ENCODE results near the gene DAZAP1. TPM values are rescaled to one million over a fixed set of nuclear protein-coding genes. Genes with fewer than 3 reads are reported as not detected.

The DAZAP1 gene
- polyA plus RNA-seq, 1 of the 3 experiments (the other 2 are of a cell fraction), result 54.3 TPM

DNA sequence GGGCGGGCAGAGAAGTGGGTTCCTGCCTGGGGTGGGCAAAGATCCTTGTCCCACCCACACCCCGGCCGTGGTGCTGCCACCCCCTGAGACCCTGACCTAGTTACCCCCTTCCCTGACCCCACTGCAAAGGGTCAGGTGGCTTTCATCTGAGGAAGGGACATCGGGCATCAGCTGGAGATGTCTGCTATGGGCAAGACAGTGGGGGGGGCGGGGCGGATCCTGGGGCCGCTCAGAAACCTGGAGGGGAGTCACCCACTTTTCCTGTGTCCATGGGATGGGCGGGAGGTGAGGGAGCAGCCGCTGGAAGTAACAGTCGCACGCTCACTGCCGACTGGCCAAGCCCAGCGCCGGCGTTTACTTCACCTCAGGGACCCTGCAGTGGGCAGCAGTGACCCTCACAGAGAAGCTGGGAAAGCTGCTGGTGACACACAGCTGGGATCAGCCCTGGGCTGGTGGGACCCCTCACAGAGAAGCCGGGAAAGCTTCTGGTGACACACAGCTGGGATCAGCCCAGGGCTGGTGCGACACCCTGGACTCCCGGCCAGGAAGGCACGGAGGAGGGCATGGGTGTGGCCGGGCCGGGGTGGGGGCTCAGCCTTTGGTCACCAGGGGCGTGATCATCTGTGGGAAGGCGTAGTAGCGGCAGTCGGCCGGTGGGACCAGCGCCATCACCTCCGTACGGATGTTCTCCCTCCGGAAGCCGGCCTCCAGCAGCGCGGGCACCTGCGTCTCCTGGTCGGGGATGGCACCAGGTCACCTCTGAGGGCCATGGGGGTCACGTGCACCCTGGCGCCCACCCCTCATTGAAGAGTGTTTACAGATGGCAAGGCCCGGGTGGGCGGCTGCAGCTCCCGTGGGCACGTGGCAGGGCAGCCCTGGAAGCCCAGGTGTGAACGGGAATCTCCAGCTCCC, 10.4 kb upstream of the DAZAP1 start (continued):
- TF ChIP-seq, protein P1, sequence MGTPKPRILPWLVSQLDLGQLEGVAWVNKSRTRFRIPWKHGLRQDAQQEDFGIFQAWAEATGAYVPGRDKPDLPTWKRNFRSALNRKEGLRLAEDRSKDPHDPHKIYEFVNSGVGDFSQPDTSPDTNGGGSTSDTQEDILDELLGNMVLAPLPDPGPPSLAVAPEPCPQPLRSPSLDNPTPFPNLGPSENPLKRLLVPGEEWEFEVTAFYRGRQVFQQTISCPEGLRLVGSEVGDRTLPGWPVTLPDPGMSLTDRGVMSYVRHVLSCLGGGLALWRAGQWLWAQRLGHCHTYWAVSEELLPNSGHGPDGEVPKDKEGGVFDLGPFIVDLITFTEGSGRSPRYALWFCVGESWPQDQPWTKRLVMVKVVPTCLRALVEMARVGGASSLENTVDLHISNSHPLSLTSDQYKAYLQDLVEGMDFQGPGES (IDR thresholded peaks at IDR 0.05; ENCODE audit: low read depth, low read length), result no peak

DNA sequence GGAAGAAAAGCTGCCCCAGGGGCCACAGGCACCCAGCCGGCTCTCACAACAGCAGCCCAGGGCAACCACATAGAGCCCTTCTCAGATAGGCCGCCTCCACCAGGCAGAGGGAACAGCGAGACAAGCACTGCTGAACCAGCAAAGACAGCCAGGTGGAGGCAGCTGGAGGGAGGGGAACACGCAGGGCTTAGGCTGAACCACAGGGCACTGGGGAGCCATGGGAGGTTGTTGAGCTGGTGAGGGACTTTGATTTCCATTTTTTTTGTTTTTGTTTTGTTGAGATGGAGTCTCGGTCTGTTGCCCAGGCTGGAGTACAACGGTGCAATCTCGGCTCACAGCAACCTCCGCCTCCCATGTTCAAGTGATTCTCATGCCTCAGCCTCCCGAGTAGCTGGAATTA, 9.5 kb upstream of the DAZAP1 start:
- Histone ChIP-seq H3K9me3 (no peaks in the 10 kb centered on the region), H3K79me2 (ENCODE audit: insufficient read depth) (peaks cover 12% of the 10 kb centered on the region; the same call in 1 of the 2 replicates), H3K9me2 (no peaks in the 10 kb centered on the region), H3K27me3 (ENCODE audit: insufficient read depth) (no peaks in the 10 kb centered on the region), H3K4me2 (no peak overlapping the region), H2AFZ (ENCODE audit: low read depth) (no peak overlapping the region), H3K9ac (no peak overlapping the region), H3F3A (replicated peaks; ENCODE audit: insufficient read depth) (peaks cover 8% of the 10 kb centered on the region), H4K20me1 (ENCODE audit: insufficient read depth) (no peaks in the 10 kb centered on the region), H3K36me3 (replicated peaks in 1 of 2; ENCODE audit: control insufficient read depth in 1 of 2, insufficient read depth in 2 of 2, low read length in 1 of 2) (peaks cover 0 to 5% of the 10 kb centered on the region in 2 experiments), H3K4me1 (ENCODE audit: control insufficient read depth in 1 of 2, insufficient read depth in 2 of 2, low read depth in 1 of 2, low read length in 1 of 2) (peaks cover 0 to 6% of the 10 kb centered on the region in 2 experiments; a peak in 1 of 4 replicates), H3K4me3 (ENCODE audit: low read depth in 2 of 2, low read length in 1 of 2) (no peak overlapping the region), H3K27ac (ENCODE audit: low read depth in 2 of 2, low read length in 1 of 2) (no peak overlapping the region)
- TF ChIP-seq, protein P2, sequence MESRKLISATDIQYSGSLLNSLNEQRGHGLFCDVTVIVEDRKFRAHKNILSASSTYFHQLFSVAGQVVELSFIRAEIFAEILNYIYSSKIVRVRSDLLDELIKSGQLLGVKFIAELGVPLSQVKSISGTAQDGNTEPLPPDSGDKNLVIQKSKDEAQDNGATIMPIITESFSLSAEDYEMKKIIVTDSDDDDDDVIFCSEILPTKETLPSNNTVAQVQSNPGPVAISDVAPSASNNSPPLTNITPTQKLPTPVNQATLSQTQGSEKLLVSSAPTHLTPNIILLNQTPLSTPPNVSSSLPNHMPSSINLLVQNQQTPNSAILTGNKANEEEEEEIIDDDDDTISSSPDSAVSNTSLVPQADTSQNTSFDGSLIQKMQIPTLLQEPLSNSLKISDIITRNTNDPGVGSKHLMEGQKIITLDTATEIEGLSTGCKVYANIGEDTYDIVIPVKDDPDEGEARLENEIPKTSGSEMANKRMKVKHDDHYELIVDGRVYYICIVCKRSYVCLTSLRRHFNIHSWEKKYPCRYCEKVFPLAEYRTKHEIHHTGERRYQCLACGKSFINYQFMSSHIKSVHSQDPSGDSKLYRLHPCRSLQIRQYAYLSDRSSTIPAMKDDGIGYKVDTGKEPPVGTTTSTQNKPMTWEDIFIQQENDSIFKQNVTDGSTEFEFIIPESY (IDR thresholded peaks at IDR 0.05; ENCODE audit: borderline replicate concordance, low read depth), result no peak
- TF ChIP-seq, protein P3, sequence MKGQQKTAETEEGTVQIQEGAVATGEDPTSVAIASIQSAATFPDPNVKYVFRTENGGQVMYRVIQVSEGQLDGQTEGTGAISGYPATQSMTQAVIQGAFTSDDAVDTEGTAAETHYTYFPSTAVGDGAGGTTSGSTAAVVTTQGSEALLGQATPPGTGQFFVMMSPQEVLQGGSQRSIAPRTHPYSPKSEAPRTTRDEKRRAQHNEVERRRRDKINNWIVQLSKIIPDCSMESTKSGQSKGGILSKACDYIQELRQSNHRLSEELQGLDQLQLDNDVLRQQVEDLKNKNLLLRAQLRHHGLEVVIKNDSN (IDR thresholded peaks at IDR 0.05; ENCODE audit: borderline replicate concordance, low read depth), result no peak
- TF ChIP-seq NFIC (IDR thresholded peaks at IDR 0.05; ENCODE audit: borderline replicate concordance), result no peak
- TF ChIP-seq FOXM1 (IDR thresholded peaks at IDR 0.05; ENCODE audit: low read depth), result no peak
- TF ChIP-seq TAF1 (IDR thresholded peaks at IDR 0.05; ENCODE audit: borderline replicate concordance, low read depth, low read length), result no peak
- no peak for TF ChIP-seq RXRA (IDR thresholded peaks at IDR 0.05; ENCODE audit: borderline replicate concordance, low read depth)
- TF ChIP-seq RAD21 (IDR thresholded peaks at IDR 0.05; ENCODE audit: low read length), result no peak
- no peak for TF ChIP-seq RCOR1 (IDR thresholded peaks at IDR 0.05; ENCODE audit: low read length)
- no peak for TF ChIP-seq JUND (IDR thresholded peaks at IDR 0.05)
- TF ChIP-seq, protein P4, sequence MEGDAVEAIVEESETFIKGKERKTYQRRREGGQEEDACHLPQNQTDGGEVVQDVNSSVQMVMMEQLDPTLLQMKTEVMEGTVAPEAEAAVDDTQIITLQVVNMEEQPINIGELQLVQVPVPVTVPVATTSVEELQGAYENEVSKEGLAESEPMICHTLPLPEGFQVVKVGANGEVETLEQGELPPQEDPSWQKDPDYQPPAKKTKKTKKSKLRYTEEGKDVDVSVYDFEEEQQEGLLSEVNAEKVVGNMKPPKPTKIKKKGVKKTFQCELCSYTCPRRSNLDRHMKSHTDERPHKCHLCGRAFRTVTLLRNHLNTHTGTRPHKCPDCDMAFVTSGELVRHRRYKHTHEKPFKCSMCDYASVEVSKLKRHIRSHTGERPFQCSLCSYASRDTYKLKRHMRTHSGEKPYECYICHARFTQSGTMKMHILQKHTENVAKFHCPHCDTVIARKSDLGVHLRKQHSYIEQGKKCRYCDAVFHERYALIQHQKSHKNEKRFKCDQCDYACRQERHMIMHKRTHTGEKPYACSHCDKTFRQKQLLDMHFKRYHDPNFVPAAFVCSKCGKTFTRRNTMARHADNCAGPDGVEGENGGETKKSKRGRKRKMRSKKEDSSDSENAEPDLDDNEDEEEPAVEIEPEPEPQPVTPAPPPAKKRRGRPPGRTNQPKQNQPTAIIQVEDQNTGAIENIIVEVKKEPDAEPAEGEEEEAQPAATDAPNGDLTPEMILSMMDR (IDR thresholded peaks at IDR 0.05), result no peak
- TF ChIP-seq RFX5 (IDR thresholded peaks at IDR 0.05; ENCODE audit: low read length), result no peak
- no peak for TF ChIP-seq POLR2AphosphoS5 (IDR thresholded peaks at IDR 0.05; ENCODE audit: low read depth, low read length)
- TF ChIP-seq SMC3 (IDR thresholded peaks at IDR 0.05; ENCODE audit: low read depth, low read length), result no peak
- no peak for TF ChIP-seq FOSL2 (IDR thresholded peaks at IDR 0.05; ENCODE audit: borderline replicate concordance, low read depth)
- no peak for TF ChIP-seq GATA2 (CRISPR knock-in tag; IDR thresholded peaks at IDR 0.05)
- no peak for TF ChIP-seq GABPA (IDR thresholded peaks at IDR 0.05; ENCODE audit: low read depth)
- TF ChIP-seq YY1 (IDR thresholded peaks at IDR 0.05; ENCODE audit: low read depth), result no peak
- no peak for TF ChIP-seq TEAD4 (IDR thresholded peaks at IDR 0.05; ENCODE audit: borderline replicate concordance, insufficient read depth)
- no peak for TF ChIP-seq NRF1 (IDR thresholded peaks at IDR 0.05; ENCODE audit: low read depth, low read length)
- TF ChIP-seq MEF2A (IDR thresholded peaks at IDR 0.05; ENCODE audit: borderline replicate concordance, low read depth), result no peak
- ChIA-PET CTCF (interaction anchor here (1.3 to 2.5 kb wide), 4 partner anchors 11 to 148 kb away, joined by 3 to 7 read pairs (median 6); no protein-coding TSS in a partner anchor), POLR2A (no interaction called here)
- no peak for DNase-seq
- WGBS (ENCODE audit: low lambda C conversion rate), result 96% methylated on average over 9 of the region's 9 CpGs

Data from SK-N-SH (cell line).